ENCODE results near the gene CBLN3. TPM values are rescaled to one million over a fixed set of nuclear protein-coding genes. Genes with fewer than 3 reads are reported as not detected.

The CBLN3 gene
- total and polyA plus RNA-seq, 11 donors = 0.38 to 4.9 (median 0.80) TPM

- H3K27me3 ChIP-seq = no peaks in the 10 kb centered on the region
These were observed 36.3 kb upstream of the CBLN3 start for GRCh38 chr14:24465805-24466204.

DNA sequence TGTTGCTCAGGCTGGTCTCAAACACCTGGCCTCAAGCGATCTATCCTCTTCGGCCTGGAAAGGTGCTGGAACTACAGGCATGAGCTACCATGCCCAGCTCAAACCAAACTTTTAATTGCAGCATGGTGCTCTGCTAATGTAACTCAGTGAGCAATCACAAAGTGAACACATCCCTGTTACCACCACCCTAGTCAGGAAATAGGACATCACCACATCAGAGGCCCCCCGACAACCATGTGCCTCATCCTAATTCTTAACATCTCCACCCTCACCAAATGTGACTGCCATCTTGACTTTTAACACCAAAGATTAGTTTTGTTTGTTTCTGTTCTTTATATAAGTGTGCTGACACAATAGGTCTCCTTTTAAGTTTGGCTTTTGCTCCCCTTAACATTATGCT, 35.9 kb upstream of the CBLN3 start:
- Histone ChIP-seq H3K4me1 (no peaks in the 10 kb centered on the region), H3K36me3 (no peaks in the 10 kb centered on the region), H3K27me3 (no peaks in the 10 kb centered on the region), H3K27ac (no peak overlapping the region), H3K4me3 (no peak overlapping the region), H3K9me3 (no peaks in the 10 kb centered on the region)
- 92 to 96% (median 95%) methylated on average over 3 of the region's 3 CpGs for WGBS, 4 donors
- TF ChIP-seq, protein P1, sequence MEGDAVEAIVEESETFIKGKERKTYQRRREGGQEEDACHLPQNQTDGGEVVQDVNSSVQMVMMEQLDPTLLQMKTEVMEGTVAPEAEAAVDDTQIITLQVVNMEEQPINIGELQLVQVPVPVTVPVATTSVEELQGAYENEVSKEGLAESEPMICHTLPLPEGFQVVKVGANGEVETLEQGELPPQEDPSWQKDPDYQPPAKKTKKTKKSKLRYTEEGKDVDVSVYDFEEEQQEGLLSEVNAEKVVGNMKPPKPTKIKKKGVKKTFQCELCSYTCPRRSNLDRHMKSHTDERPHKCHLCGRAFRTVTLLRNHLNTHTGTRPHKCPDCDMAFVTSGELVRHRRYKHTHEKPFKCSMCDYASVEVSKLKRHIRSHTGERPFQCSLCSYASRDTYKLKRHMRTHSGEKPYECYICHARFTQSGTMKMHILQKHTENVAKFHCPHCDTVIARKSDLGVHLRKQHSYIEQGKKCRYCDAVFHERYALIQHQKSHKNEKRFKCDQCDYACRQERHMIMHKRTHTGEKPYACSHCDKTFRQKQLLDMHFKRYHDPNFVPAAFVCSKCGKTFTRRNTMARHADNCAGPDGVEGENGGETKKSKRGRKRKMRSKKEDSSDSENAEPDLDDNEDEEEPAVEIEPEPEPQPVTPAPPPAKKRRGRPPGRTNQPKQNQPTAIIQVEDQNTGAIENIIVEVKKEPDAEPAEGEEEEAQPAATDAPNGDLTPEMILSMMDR (IDR thresholded peaks at IDR 0.05) = no peak
- ATAC-seq = no peak
- intact Hi-C loops (cut with DNase I) = no loop called here
- no peak for DNase-seq

More at GRCh38 chr14:24465805-24466204, 36.3 kb upstream of the CBLN3 start:
- intact Hi-C loops (cut with DNase I) = no loop called here
- Histone ChIP-seq H3K4me1 (no peaks in the 10 kb centered on the region), H3K9me3 (no peaks in the 10 kb centered on the region), H3K4me3 (no peak overlapping the region), H3K36me3 (no peaks in the 10 kb centered on the region), H3K27ac (no peak overlapping the region)
- WGBS, 4 donors = 88 to 93% (median 91%) methylated on average over 3 of the region's 3 CpGs
- TF ChIP-seq, protein P1 (IDR thresholded peaks at IDR 0.05) = no peak
- TF ChIP-seq POLR2A (IDR thresholded peaks at IDR 0.05) = no peak
- no peak for ATAC-seq
- no peak for DNase-seq

DNA sequence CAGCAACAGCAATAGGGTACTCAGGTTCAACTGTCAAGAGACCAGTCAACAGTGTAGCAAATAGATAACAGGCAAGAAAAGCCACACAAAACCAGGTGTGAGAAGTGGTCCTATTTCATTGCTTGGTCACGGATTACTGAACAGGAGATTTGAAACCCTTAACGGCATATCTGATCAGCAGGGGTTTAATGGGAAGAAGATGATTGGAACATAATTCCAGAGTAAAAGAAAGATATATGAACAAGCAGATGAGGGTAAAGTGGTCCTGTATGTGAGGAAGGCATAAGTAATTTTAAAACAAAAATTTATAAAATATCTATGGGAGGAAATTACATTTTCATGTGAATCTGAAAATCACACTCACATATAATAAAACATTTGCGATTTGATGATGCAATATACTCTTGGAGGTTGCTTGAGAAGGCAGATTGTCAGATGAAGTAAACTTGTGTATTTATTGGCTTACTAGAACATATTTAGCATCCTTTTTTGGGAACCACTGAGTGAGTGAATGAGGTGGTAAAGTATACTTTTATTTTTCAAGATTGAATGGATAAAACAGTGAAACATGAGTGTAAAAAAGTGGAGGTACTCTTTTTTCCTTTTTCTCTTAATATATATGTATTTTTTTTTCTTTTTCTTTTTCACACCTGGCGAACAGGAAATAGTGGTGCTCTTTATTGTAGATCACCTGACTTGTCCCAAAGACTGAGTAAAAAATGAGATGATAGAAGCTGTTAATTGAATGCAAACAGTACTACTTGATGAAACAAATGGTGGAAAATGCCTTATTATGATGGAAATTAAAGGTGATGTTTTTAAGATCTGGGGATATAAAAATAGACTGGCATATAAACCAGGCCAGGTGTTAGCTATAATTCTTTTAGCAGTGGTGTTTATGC, 34.7 kb upstream of the CBLN3 start:
- 63 to 78% (median 74%) methylated on average over 4 of the region's 4 CpGs for WGBS, 4 donors
- DNase-seq (no peak), ATAC-seq (no peak)
- intact Hi-C loops (cut with DNase I) = no loop called here
- H3K36me3 ChIP-seq = no peaks in the 10 kb centered on the region
- H3K9me3 ChIP-seq = no peaks in the 10 kb centered on the region
- no peak overlapping the region for H3K27ac ChIP-seq
- H3K4me1 ChIP-seq = peaks cover 0 to 5% (median 0%) of the 10 kb centered on the region in 12 donors
- no peaks in the 10 kb centered on the region for H3K27me3 ChIP-seq
- H3K4me3 ChIP-seq = no peak overlapping the region
- TF ChIP-seq, protein P1 (IDR thresholded peaks at IDR 0.05) = no peak
- TF ChIP-seq POLR2A (IDR thresholded peaks at IDR 0.05) = no peak

GRCh38 chr14:24463017-24463883, 33.8 kb upstream of the CBLN3 start:
- no peaks in the 10 kb centered on the region for H3K27me3 ChIP-seq
- H3K4me3 ChIP-seq = no peak overlapping the region
- 49 to 74% (median 61%) methylated on average over 3 to 5 of the region's 5 CpGs for WGBS, 4 donors
- ATAC-seq = no peak
- no peaks in the 10 kb centered on the region for H3K9me3 ChIP-seq
- TF ChIP-seq, protein P1 (IDR thresholded peaks at IDR 0.05) = no peak
- no peak for TF ChIP-seq POLR2A (IDR thresholded peaks at IDR 0.05)
- no peaks in the 10 kb centered on the region for H3K36me3 ChIP-seq
- no peak for DNase-seq
- intact Hi-C loops (cut with DNase I) = no loop called here
- peaks cover 0 to 7% (median 0%) of the 10 kb centered on the region in 12 donors for H3K4me1 ChIP-seq
- no peak overlapping the region for H3K27ac ChIP-seq
